ENCODE results near the gene MYH9.

DNA sequence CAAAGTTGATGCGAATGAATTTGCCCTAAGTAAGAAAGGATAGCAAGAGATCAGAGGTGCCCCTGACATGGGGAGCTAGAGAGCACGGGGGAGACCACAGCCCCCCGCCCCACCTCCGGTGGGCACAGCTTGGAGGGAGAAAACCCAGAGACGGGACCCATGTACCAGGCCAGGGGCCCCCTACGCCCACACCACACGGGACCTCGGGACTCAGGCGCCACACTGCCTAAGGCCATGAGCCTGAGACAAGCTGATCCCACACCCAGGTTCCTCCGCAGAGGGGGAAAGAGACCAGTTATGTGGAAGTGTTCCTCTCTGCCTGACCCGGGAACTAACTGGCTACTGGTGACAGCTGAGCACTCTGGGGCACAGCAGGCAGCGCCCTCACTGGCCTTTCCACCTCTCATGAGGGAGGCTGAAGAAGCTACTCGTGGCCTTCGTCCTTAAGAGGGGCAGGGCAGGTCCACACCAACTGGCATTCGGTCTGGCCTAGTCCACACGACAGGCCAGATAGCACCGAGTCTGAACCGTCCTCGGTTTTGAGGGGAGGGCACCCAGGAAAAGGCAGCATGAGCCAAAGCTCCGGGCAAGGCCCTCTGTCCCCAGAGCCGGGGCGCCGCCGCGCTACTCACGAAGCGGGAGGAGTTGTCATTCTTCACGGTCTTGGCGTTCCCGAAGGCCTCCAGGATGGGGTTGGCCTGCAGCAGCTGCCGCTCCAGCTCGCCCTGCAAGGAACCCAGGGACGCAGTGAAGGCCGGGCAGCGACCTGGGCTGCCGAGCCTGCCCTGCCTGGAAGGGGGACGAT is 65.8 kb downstream of the MYH9 start:
- TF ChIP-seq POLR2A (IDR thresholded peaks at IDR 0.05): no peak
- TF ChIP-seq, protein P1, sequence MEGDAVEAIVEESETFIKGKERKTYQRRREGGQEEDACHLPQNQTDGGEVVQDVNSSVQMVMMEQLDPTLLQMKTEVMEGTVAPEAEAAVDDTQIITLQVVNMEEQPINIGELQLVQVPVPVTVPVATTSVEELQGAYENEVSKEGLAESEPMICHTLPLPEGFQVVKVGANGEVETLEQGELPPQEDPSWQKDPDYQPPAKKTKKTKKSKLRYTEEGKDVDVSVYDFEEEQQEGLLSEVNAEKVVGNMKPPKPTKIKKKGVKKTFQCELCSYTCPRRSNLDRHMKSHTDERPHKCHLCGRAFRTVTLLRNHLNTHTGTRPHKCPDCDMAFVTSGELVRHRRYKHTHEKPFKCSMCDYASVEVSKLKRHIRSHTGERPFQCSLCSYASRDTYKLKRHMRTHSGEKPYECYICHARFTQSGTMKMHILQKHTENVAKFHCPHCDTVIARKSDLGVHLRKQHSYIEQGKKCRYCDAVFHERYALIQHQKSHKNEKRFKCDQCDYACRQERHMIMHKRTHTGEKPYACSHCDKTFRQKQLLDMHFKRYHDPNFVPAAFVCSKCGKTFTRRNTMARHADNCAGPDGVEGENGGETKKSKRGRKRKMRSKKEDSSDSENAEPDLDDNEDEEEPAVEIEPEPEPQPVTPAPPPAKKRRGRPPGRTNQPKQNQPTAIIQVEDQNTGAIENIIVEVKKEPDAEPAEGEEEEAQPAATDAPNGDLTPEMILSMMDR (IDR thresholded peaks at IDR 0.05): no peak

All from Peyer's patch (tissue), 4 donors.